SK-N-SH treated with all-trans-retinoic acid at 6 μM for 48 hours (cell line): ENCODE results near the gene SH2D1B.

Source experiments
- ARNTL ChIP-seq: fragments of 450-650 bp; formaldehyde crosslinking; IDR thresholded peaks from 2 replicates; pipeline ENCODE4 v1.5.0; 2020; ENCODE audit warnings: low read depth, mild to moderate bottlenecking, moderate library complexity, borderline replicate concordance
- CSDC2 ChIP-seq: fragments of 250-450 bp; sonication (Bioruptor Pico); IDR thresholded peaks from 2 replicates; pipeline ENCODE4 v1.5.0; 2020; ENCODE audit warnings: mild to moderate bottlenecking, moderate library complexity
- GLIS3 ChIP-seq: fragments of 250-450 bp; sonication (Bioruptor Pico); IDR thresholded peaks from 2 replicates; pipeline ENCODE4 v1.5.0; 2020; ENCODE audit warnings: mild to moderate bottlenecking, moderate library complexity
- OSR1 ChIP-seq: fragments of 250-450 bp; sonication (Bioruptor Pico); IDR thresholded peaks from 2 replicates; pipeline ENCODE4 v1.8.0; 2022; ENCODE audit warnings: moderate library complexity, mild to moderate bottlenecking, inconsistent platforms
- PATZ1 ChIP-seq: fragments of 250-450 bp; sonication (Bioruptor Pico); IDR thresholded peaks from 2 replicates; pipeline ENCODE4 v1.8.0; 2020; ENCODE audit warnings: mild to moderate bottlenecking, moderate library complexity, borderline replicate concordance
- POU6F1 ChIP-seq: fragments of 250-450 bp; sonication (Bioruptor Pico); IDR thresholded peaks from 2 replicates; pipeline ENCODE4 v1.8.0; 2021; ENCODE audit warnings: low read depth, mild to moderate bottlenecking, moderate library complexity, borderline replicate concordance
- PPARA ChIP-seq: fragments of 250-450 bp; sonication (Bioruptor Pico); IDR thresholded peaks from 2 replicates; pipeline ENCODE4 v1.5.0; 2020; ENCODE audit warnings: mild to moderate bottlenecking, borderline replicate concordance
- RARB ChIP-seq: fragments of 250-450 bp; sonication (Bioruptor Pico); IDR thresholded peaks from 2 replicates; pipeline ENCODE4 v1.8.0; 2021; ENCODE audit warnings: mild to moderate bottlenecking, moderate library complexity
- TSHZ2 ChIP-seq: fragments of 250-450 bp; sonication (Bioruptor Pico); IDR thresholded peaks from 2 replicates; pipeline ENCODE4 v1.5.0; 2020; ENCODE audit warnings: mild to moderate bottlenecking, moderate library complexity
- ZFP3 ChIP-seq: fragments of 250-450 bp; sonication (Bioruptor Pico); IDR thresholded peaks from 2 replicates; pipeline ENCODE4 v1.5.0; 2020; ENCODE audit warnings: mild to moderate bottlenecking, moderate library complexity
- ZNF565 ChIP-seq: fragments of 450-650 bp; formaldehyde crosslinking; conservative IDR thresholded peaks from 2 replicates; pipeline ENCODE4 v1.5.0; 2020; ENCODE audit warnings: low read depth, mild to moderate bottlenecking, moderate library complexity
- ZNF8 ChIP-seq: fragments of 450-650 bp; formaldehyde crosslinking; IDR thresholded peaks from 2 replicates; pipeline ENCODE4 v1.5.0; 2020; ENCODE audit warnings: mild to moderate bottlenecking, moderate library complexity
- TF ChIP-seq, protein P1 (sequence below): fragments of 250-450 bp; sonication (Bioruptor Pico); IDR thresholded peaks from 2 replicates; pipeline ENCODE4 v1.5.1; 2021; ENCODE audit warnings: mild to moderate bottlenecking, moderate library complexity
- TF ChIP-seq, protein P2 (sequence below): fragments of 250-450 bp; sonication (Bioruptor Pico); IDR thresholded peaks from 2 replicates; pipeline ENCODE4 v1.5.1; 2020; ENCODE audit warnings: low read depth, mild to moderate bottlenecking, moderate library complexity

DNA sequence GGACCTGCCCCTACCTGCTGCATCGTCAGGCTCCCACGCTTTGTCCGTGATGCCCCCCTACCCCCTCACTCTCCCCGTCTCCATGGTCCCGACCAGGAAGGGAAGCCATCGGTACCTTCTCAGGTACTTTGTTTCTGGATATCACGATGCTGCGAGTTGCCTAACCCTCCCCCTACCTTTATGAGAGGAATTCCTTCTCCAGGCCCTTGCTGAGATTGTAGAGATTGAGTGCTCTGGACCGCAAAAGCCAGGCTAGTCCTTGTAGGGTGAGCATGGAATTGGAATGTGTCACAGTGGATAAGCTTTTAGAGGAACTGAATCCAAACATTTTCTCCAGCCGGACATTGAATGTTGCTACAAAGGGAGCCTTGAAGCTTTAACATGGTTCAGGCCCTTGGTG, 44.2 kb downstream of the SH2D1B start:
- TF ChIP-seq TSHZ2 (CRISPR knock-in tag) = no peak
- no peak for TF ChIP-seq ZFP3 (CRISPR knock-in tag)
- no peak for TF ChIP-seq RARB (CRISPR knock-in tag)
- TF ChIP-seq GLIS3 (CRISPR knock-in tag) = no peak
- TF ChIP-seq CSDC2 (CRISPR knock-in tag) = no peak
- TF ChIP-seq, protein P1, sequence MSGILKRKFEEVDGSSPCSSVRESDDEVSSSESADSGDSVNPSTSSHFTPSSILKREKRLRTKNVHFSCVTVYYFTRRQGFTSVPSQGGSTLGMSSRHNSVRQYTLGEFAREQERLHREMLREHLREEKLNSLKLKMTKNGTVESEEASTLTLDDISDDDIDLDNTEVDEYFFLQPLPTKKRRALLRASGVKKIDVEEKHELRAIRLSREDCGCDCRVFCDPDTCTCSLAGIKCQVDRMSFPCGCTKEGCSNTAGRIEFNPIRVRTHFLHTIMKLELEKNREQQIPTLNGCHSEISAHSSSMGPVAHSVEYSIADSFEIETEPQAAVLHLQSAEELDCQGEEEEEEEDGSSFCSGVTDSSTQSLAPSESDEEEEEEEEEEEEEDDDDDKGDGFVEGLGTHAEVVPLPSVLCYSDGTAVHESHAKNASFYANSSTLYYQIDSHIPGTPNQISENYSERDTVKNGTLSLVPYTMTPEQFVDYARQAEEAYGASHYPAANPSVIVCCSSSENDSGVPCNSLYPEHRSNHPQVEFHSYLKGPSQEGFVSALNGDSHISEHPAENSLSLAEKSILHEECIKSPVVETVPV (CRISPR knock-in tag) = no peak
- TF ChIP-seq PATZ1 (CRISPR knock-in tag) = no peak
- TF ChIP-seq ZNF8 = no peak
- no peak for TF ChIP-seq OSR1
- no peak for TF ChIP-seq POU6F1 (CRISPR knock-in tag)
- no peak for TF ChIP-seq PPARA (CRISPR knock-in tag)
- no peak for TF ChIP-seq ARNTL (CRISPR knock-in tag)
- TF ChIP-seq ZNF565 (CRISPR knock-in tag) = no peak
- TF ChIP-seq, protein P2, sequence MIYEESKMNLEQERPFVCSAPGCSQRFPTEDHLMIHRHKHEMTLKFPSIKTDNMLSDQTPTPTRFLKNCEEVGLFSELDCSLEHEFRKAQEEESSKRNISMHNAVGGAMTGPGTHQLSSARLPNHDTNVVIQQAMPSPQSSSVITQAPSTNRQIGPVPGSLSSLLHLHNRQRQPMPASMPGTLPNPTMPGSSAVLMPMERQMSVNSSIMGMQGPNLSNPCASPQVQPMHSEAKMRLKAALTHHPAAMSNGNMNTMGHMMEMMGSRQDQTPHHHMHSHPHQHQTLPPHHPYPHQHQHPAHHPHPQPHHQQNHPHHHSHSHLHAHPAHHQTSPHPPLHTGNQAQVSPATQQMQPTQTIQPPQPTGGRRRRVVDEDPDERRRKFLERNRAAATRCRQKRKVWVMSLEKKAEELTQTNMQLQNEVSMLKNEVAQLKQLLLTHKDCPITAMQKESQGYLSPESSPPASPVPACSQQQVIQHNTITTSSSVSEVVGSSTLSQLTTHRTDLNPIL (CRISPR knock-in tag) = no peak
